GM13977 (cell line): ENCODE measurements around the gene FAM171A2.
"Not testable (repeated sequence)": the region's sequence is repeated elsewhere in the genome, so short reads cannot be mapped to it uniquely, and the experiment has no call there.

Experiments
- DNase-seq: peaks from one replicate; pipeline ENCODE4 v3.0.0; 2012; ENCODE audit warnings: low spot score
- CTCF ChIP-seq: IDR thresholded peaks from 2 replicates; pipeline ENCODE4 v1.5.1; 2012; ENCODE audit warnings: mild to moderate bottlenecking, control low read depth; ENCODE audit not compliant: insufficient read depth; ENCODE audit errors: extremely low read depth, missing control alignments
- in situ Hi-C: fragments of 300-500 bp; cut with MboI; formaldehyde crosslinking; loops from one replicate; pipeline ENCODE4 v1.12.0; 2022; ENCODE audit warnings: low sequenced_read_pairs, low pct_unique_long_range_greater_than_20kb, mixed read lengths, inconsistent platforms; ENCODE audit not compliant: unreplicated experiment

FAM171A2 gene

GRCh38 chr17:44367231-44367979 lies 3.8 kb upstream of the FAM171A2 start:
- DNase-seq = no peak
- in situ Hi-C loops = no loop called here
- TF ChIP-seq CTCF = no peak

- in situ Hi-C loops, DNase-seq: not testable (repeated sequence)
Observed at GRCh38 chr17:44365051-44365450, 1.4 kb upstream of the FAM171A2 start.

- peak; percentile 79 for DNase-seq
Observed at GRCh38 chr17:44362949-44363612, 572 bp downstream of the FAM171A2 start.

DNA sequence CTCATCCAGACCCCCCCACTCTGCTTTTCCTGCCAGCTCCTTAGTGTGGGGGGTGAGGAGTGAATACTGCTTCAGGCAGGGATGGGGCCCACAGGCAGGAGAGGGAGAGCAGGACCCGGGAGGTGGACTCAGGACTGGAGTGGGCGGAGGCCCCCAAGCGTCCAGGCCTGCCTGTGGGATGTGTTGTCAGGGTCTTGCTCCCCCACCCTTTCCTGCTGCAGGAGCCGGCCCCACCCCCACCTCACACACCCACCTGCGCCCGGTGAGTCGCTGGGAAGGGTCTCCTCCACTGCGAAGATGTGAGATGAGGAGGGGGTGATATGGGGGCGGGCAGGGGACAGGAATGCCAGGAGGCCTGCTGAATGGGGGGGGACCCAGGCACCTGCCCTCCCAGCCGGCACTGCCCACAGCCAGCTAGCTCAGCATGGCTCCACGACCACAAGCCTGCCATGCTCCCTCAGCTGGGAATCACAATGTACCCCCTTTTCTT lies 1.1 kb downstream of the FAM171A2 start:
- no peak for DNase-seq
- in situ Hi-C loops = no loop called here
- TF ChIP-seq CTCF = no peak

More at GRCh38 chr17:44362949-44363612, 572 bp downstream of the FAM171A2 start:
- TF ChIP-seq CTCF = no peak
- in situ Hi-C loops = no loop called here

GRCh38 chr17:44361292-44362260 lies 2.1 kb downstream of the FAM171A2 start:
- in situ Hi-C loops = no loop called here
- no peak for TF ChIP-seq CTCF
- DNase-seq = no peak

DNA sequence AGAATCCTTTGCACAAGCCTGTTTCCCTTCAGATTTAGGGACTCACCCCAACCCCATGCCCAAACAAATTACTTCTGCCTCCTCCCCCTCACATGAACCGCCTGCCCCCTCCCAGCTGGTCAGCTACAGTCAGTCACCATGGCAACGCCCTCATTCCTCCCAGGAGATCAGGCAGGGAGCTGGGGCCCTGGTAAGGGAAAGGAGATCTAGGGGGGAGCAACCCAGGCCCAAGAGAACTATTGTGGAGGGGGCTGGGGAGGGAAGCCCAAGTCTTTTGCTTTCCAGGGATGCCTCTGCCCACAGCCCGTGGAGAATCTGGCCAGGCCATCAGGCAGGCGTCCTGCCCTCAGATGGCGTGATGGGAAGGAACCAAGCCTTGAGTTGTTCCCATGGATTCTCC lies 2.8 kb downstream of the FAM171A2 start:
- TF ChIP-seq CTCF = no peak

GRCh38 chr17:44360144-44360533 lies 3.5 kb downstream of the FAM171A2 start:
- no peak for TF ChIP-seq CTCF
- no peak for DNase-seq
- in situ Hi-C loops = no loop called here

More for the DNA sequence above, 2.8 kb downstream of the FAM171A2 start:
- DNase-seq = no peak
- in situ Hi-C loops = no loop called here
